Measurements from ENCODE around the gene DHRS2. TPM values are rescaled to one million over a fixed set of nuclear protein-coding genes. Genes with fewer than 3 reads are reported as not detected.
"Not testable (repeated sequence)": the region's sequence is repeated elsewhere in the genome, so short reads cannot be mapped to it uniquely, and the experiment has no call there.

DHRS2 gene, protein sequence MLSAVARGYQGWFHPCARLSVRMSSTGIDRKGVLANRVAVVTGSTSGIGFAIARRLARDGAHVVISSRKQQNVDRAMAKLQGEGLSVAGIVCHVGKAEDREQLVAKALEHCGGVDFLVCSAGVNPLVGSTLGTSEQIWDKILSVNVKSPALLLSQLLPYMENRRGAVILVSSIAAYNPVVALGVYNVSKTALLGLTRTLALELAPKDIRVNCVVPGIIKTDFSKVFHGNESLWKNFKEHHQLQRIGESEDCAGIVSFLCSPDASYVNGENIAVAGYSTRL
- total RNA-seq: not detected

DNA sequence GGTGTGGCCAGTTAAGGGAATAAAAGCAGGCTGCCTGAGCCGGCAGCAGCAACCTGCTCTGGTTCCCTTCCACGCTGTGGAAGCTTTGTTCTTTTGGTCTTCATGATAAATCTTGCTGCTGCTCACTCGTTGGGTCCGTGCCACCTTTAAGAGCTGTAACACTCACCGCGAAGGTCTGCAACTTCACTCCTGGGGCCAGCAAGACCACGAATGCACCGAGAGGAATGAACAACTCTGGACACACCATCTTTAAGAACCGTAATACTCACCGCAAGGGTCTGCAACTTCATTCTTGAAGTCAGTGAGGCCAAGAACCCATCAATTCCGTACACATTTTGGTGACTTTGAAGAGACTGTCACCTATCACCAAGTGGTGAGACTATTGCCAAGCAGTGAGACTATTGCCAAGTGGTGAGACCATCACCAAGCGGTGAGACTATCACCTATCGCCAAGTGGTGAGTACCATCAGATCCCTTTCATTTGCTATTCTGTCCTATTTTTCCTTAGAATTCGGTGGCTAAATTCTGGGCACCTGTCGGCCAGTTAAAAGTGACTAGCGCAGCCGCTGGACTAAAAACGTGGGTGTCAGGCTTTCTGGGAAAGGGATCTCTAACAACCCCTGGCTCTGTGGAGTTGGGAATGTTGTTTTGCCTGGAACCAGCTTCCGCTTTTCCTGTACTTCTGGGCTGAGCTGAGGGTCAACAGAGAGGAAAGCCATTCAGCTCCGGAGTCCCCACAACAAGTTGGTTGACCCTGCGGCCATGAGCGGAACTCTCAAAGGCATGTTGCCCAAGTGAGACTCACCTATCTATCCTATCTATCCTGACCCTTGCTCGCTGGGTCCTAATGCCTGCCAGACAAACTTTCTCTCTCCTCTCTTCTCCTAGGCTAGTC lies at the start of gene DHRS2:
Gene DHRS2 (plus strand): TSS at position 48 of the 895 bp plus-strand sequence. CDS start 2,501 bp downstream, outside the sequence.
- no peak within 1 kb of the TSS for H3K4me3 ChIP-seq
- H3K27ac ChIP-seq: no peak within 1 kb of the TSS
- no peak for DNase-seq (ENCODE audit: low spot score)
- TF ChIP-seq, protein P1, sequence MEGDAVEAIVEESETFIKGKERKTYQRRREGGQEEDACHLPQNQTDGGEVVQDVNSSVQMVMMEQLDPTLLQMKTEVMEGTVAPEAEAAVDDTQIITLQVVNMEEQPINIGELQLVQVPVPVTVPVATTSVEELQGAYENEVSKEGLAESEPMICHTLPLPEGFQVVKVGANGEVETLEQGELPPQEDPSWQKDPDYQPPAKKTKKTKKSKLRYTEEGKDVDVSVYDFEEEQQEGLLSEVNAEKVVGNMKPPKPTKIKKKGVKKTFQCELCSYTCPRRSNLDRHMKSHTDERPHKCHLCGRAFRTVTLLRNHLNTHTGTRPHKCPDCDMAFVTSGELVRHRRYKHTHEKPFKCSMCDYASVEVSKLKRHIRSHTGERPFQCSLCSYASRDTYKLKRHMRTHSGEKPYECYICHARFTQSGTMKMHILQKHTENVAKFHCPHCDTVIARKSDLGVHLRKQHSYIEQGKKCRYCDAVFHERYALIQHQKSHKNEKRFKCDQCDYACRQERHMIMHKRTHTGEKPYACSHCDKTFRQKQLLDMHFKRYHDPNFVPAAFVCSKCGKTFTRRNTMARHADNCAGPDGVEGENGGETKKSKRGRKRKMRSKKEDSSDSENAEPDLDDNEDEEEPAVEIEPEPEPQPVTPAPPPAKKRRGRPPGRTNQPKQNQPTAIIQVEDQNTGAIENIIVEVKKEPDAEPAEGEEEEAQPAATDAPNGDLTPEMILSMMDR (IDR thresholded peaks at IDR 0.05): no peak
- peaks cover 0 to 18% of the 10 kb centered on the region in 2 donors for H3K4me1 ChIP-seq
- no peaks in the 10 kb centered on the region for H3K36me3 ChIP-seq
- H3K9me3 ChIP-seq: peaks cover 0 to 4% of the 10 kb centered on the region in 2 donors
- H3K27me3 ChIP-seq: no peaks in the 10 kb centered on the region

- H3K27ac ChIP-seq: no peak overlapping the region
- no peaks in the 10 kb centered on the region for H3K9me3 ChIP-seq
- no peaks in the 10 kb centered on the region for H3K27me3 ChIP-seq
- DNase-seq (ENCODE audit: low spot score): peak; percentile 73
- H3K36me3 ChIP-seq: no peaks in the 10 kb centered on the region
- peaks cover 0 to 5% of the 10 kb centered on the region in 2 donors for H3K4me1 ChIP-seq
- TF ChIP-seq, protein P1 (IDR thresholded peaks at IDR 0.05): peak; percentile 40 to 78
- H3K4me3 ChIP-seq: no peak overlapping the region
Measured at GRCh38 chr14:23588884-23589598, 47.1 kb upstream of the DHRS2 start.

DNA sequence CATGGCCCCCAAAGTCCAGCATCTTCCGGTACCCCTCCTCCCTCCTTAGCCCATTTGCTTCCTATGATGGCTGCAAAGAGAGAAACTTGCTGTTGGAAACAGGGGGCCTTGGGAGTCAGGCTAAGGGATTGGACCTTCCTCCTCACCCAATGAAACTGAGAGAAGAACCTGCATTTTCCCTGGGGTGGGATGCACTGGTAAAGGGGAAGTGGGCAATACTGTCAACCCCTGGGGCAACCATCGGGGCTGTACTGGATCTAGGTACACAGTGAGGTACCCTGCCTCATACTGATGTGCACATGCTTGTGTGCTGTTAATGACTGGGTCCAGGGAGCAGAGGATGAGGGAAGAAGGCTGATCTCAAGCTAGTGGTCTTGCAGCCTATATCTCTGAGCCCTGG lies 46.6 kb upstream of the DHRS2 start:
- no peaks in the 10 kb centered on the region for H3K36me3 ChIP-seq
- no peak overlapping the region for H3K4me3 ChIP-seq
- H3K4me1 ChIP-seq: peaks cover 0 to 5% of the 10 kb centered on the region in 2 donors
- no peaks in the 10 kb centered on the region for H3K27me3 ChIP-seq
- no peaks in the 10 kb centered on the region for H3K9me3 ChIP-seq
- DNase-seq (ENCODE audit: low spot score): no peak
- no peak overlapping the region for H3K27ac ChIP-seq
- TF ChIP-seq, protein P1 (IDR thresholded peaks at IDR 0.05): no peak

GRCh38 chr14:23590198-23590597 lies 46.0 kb upstream of the DHRS2 start:
- no peak overlapping the region for H3K27ac ChIP-seq
- H3K4me1 ChIP-seq: peaks cover 0 to 5% of the 10 kb centered on the region in 2 donors
- H3K4me3 ChIP-seq: no peak overlapping the region
- TF ChIP-seq, protein P1 (IDR thresholded peaks at IDR 0.05): no peak
- no peak for DNase-seq (ENCODE audit: low spot score)
- no peaks in the 10 kb centered on the region for H3K27me3 ChIP-seq
- no peaks in the 10 kb centered on the region for H3K9me3 ChIP-seq
- no peaks in the 10 kb centered on the region for H3K36me3 ChIP-seq

GRCh38 chr14:23594191-23594590 lies 42.0 kb upstream of the DHRS2 start:
- H3K9me3 ChIP-seq; H3K27me3 ChIP-seq; DNase-seq (ENCODE audit: low spot score); H3K27ac ChIP-seq; H3K4me3 ChIP-seq; H3K36me3 ChIP-seq; H3K4me1 ChIP-seq: not testable (repeated sequence)

- no peak for DNase-seq (ENCODE audit: low spot score)
- Histone ChIP-seq H3K36me3 (no peaks in the 10 kb centered on the region), H3K4me3 (no peak overlapping the region), H3K4me1 (no peaks in the 10 kb centered on the region), H3K27ac (no peak overlapping the region), H3K9me3 (peaks cover 0 to 5% of the 10 kb centered on the region in 2 donors), H3K27me3 (no peaks in the 10 kb centered on the region)
- TF ChIP-seq, protein P1 (IDR thresholded peaks at IDR 0.05): no peak
Measured at GRCh38 chr14:23600322-23600707, 35.8 kb upstream of the DHRS2 start.
